HepG2 (cell line): ENCODE results near the gene ZFP36. TPM values are rescaled to one million over a fixed set of nuclear protein-coding genes. Genes with fewer than 3 reads are reported as not detected.

Experiments
- ADNP ChIP-seq: sonication (generic); formaldehyde crosslinking; IDR thresholded peaks from 2 replicates; pipeline ENCODE4 v1.4.0; 2020; ENCODE audit warnings: missing genetic modification reagents
- ATF5 ChIP-seq: sonication (generic); formaldehyde crosslinking; IDR thresholded peaks from 2 replicates; pipeline ENCODE4 v1.4.0; 2020; ENCODE audit warnings: mild to moderate bottlenecking, low read depth, missing genetic modification reagents
- CEBPZ ChIP-seq: IDR thresholded peaks from 2 replicates; pipeline ENCODE4 v1.6.1; 2012; ENCODE audit warnings: low read length, improper control_type of control experiment
- FOXK1 ChIP-seq: sonication (generic); formaldehyde crosslinking; IDR thresholded peaks from 2 replicates; pipeline ENCODE4 v1.4.0; 2020; ENCODE audit warnings: low read depth, missing genetic modification reagents, borderline replicate concordance
- HDAC6 ChIP-seq: fragments of 200-600 bp; sonication (generic); IDR thresholded peaks from 2 replicates; pipeline ENCODE4 v1.7.0; 2017; ENCODE audit warnings: mild to moderate bottlenecking, antibody characterized with exemption, low read length, low read depth
- HNF1A ChIP-seq, 2 experiments: sonication (generic) in 1 of 2; formaldehyde crosslinking in 1 of 2; IDR thresholded peaks; 2 replicates each; pipeline versions ENCODE4 v1.4.0 to v1.6.1; 2016 to 2020; ENCODE audit warnings: borderline replicate concordance in 1 of 2, low read depth in 1 of 2, mild to moderate bottlenecking in 1 of 2, missing genetic modification reagents in 1 of 2
- KLF16 ChIP-seq, 2 experiments: sonication (generic) in 1 of 2; formaldehyde crosslinking in 1 of 2; IDR thresholded peaks; 2 replicates each; pipeline versions ENCODE4 v1.6.1 to v1.8.0; 2016 to 2023; ENCODE audit warnings: missing genetic modification reagents in 2 of 2, missing compliant biosample characterization in 1 of 2
- NR0B2 ChIP-seq: sonication (generic); formaldehyde crosslinking; IDR thresholded peaks from 2 replicates; pipeline ENCODE4 v1.4.0; 2020; ENCODE audit warnings: mild to moderate bottlenecking, missing genetic modification reagents
- PBX2 ChIP-seq: IDR thresholded peaks from 2 replicates; pipeline ENCODE4 v1.6.1; 2016; ENCODE audit warnings: control low read depth
- REST ChIP-seq, 2 experiments: IDR thresholded peaks; 2 replicates each; pipeline ENCODE4 v1.6.1; 2011 to 2012; ENCODE audit warnings: low read length in 2 of 2, borderline replicate concordance in 1 of 2, low read depth in 1 of 2, mild to moderate bottlenecking in 1 of 2, moderate library complexity in 1 of 2
- RFXANK ChIP-seq: IDR thresholded peaks from 2 replicates; pipeline ENCODE4 v1.6.1; 2016
- ZNF260 ChIP-seq: sonication (generic); formaldehyde crosslinking; IDR thresholded peaks from 2 replicates; pipeline ENCODE4 v1.4.0; 2020; ENCODE audit warnings: missing genetic modification reagents, low read depth, mild to moderate bottlenecking, borderline replicate concordance
- ZNF296 ChIP-seq: sonication (generic); formaldehyde crosslinking; conservative IDR thresholded peaks from 2 replicates; pipeline ENCODE4 v1.5.0; 2020; ENCODE audit warnings: mild to moderate bottlenecking, missing genetic modification reagents
- polyA plus RNA-seq, 8 experiments: library from polyadenylated mRNA; depleted of rRNA in 3 of 8; stranded (reverse) in 7 of 8; unstranded in 1 of 8; fragments of >200 nt; fragmentation: Illumina TruSeq in 4 of 8; extraction: Trizol in 4 of 8; gene quantifications; 2 replicates each; pipeline versions ENCODE4 v1.2.1 to v1.2.3, GENCODE V29; 2011 to 2016; ENCODE audit warnings: low read depth in 4 of 8, missing spikeins in 1 of 8, mixed read lengths in 1 of 8; ENCODE audit not compliant: insufficient read depth in 1 of 8
- total RNA-seq, 5 experiments: library from RNA; depleted of rRNA; stranded (reverse); fragments of >200 nt; fragmentation: Illumina TruSeq; extraction: Trizol; gene quantifications; 2 replicates each; pipeline ENCODE4 v1.2.3, GENCODE V29; 2016; ENCODE audit warnings: low read depth in 1 of 5

ZFP36 gene
- total and polyA plus RNA-seq, 2 of the 13 experiments (the other 11 are each of a cell fraction or from before 2014, with no cell fraction given): 1.4 to 1.7 TPM

GRCh38 chr19:39428283-39429112, 21.9 kb downstream of the ZFP36 start (continued):
- TF ChIP-seq KLF16 (CRISPR knock-in tag; IDR thresholded peaks at IDR 0.05) (no peak), HNF1A (IDR thresholded peaks at IDR 0.05; ENCODE audit: low read depth) (no peak), HNF1A (CRISPR knock-in tag; IDR thresholded peaks at IDR 0.05; ENCODE audit: borderline replicate concordance) (no peak), ATF5 (CRISPR knock-in tag) (no peak), HDAC6 (no peak), REST (IDR thresholded peaks at IDR 0.05; ENCODE audit: borderline replicate concordance in 1 of 2, low read depth in 1 of 2, low read length in 2 of 2) (no peak), FOXK1 (CRISPR knock-in tag) (no peak), NR0B2 (CRISPR knock-in tag) (no peak), CEBPZ (no peak), RFXANK (no peak), PBX2 (CRISPR knock-in tag) (no peak), ZNF296 (CRISPR knock-in tag) (no peak), ADNP (no peak), ZNF260 (CRISPR knock-in tag) (no peak)
